ENCODE measurements around the gene FLT3. TPM values are rescaled to one million over a fixed set of nuclear protein-coding genes. Genes with fewer than 3 reads are reported as not detected.
A peak's percentile ranks its signal among the peaks of the same experiment; 100 is the strongest.

FLT3 gene
- total RNA-seq, 2 donors from 2014 or later = 0.81 to 1.1 TPM

GRCh38 chr13:28099396-28100149, 803 bp downstream of the FLT3 start:
- Histone ChIP-seq H3K27me3 (replicated peaks; ENCODE audit: insufficient read depth) (peaks cover 18% of the 10 kb centered on the region), H3K4me3 (peak overlapping the region; percentile 69), H3K9me3 (peaks cover 3% of the 10 kb centered on the region), H3K27ac (no peak overlapping the region), H3K36me3 (no peaks in the 10 kb centered on the region), H3K4me1 (ENCODE audit: control insufficient read depth in 1 of 2, low read depth in 2 of 2) (peaks cover 5 to 17% of the 10 kb centered on the region in 2 donors)
- ATAC-seq (ENCODE audit: insufficient number of reproducible peaks, low FRiP score, low read depth) = no peak
- no peak for DNase-seq (ENCODE audit: low spot score)
- no peak for TF ChIP-seq CTCF (IDR thresholded peaks at IDR 0.05)

- no peak overlapping the region for H3K4me3 ChIP-seq
- DNase-seq (ENCODE audit: low spot score) (no peak), ATAC-seq (ENCODE audit: insufficient number of reproducible peaks, low FRiP score, low read depth) (no peak)
- no peaks in the 10 kb centered on the region for H3K36me3 ChIP-seq
- no peak overlapping the region for H3K27ac ChIP-seq
- H3K9me3 ChIP-seq = peaks cover 3% of the 10 kb centered on the region
- peaks cover 18% of the 10 kb centered on the region for H3K27me3 ChIP-seq (replicated peaks; ENCODE audit: insufficient read depth)
- TF ChIP-seq CTCF (IDR thresholded peaks at IDR 0.05) = no peak
- peaks cover 5 to 17% of the 10 kb centered on the region in 2 donors for H3K4me1 ChIP-seq (ENCODE audit: control insufficient read depth in 1 of 2, low read depth in 2 of 2)
These were observed 2.9 kb downstream of the FLT3 start for GRCh38 chr13:28097503-28097902.

DNA sequence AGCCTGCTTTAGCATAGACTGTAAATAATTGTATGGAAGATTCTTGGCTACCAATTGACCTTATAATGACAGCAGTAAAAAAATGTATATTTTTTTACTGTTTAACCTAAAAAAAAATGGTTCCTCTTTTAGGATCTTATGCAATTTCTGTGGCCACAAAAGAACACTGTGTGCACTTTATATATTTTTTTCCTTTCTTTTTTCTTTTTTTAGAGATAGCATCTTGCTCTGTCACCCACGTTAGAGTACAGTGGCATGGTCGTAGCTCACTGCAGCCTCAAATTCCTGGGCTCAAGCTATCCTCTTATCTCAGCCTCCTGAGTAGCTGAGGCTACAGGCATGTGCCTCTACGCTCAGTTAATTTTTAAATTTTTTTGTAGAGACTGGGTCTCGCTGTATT, 6.1 kb downstream of the FLT3 start:
- no peak for DNase-seq (ENCODE audit: low spot score)
- no peak for TF ChIP-seq CTCF (IDR thresholded peaks at IDR 0.05)
- no peak overlapping the region for H3K4me3 ChIP-seq
- no peak for ATAC-seq (ENCODE audit: insufficient number of reproducible peaks, low FRiP score, low read depth)
- no peak overlapping the region for H3K27ac ChIP-seq
- no peaks in the 10 kb centered on the region for H3K4me1 ChIP-seq (ENCODE audit: control insufficient read depth in 1 of 2, low read depth in 2 of 2)
- H3K36me3 ChIP-seq = no peaks in the 10 kb centered on the region
- H3K9me3 ChIP-seq = peaks cover 3% of the 10 kb centered on the region
- peaks cover 8% of the 10 kb centered on the region for H3K27me3 ChIP-seq (replicated peaks; ENCODE audit: insufficient read depth)

GRCh38 chr13:28093881-28094280, 6.5 kb downstream of the FLT3 start:
- no peak for DNase-seq (ENCODE audit: low spot score)
- no peaks in the 10 kb centered on the region for H3K36me3 ChIP-seq
- no peak for TF ChIP-seq CTCF (IDR thresholded peaks at IDR 0.05)

GRCh38 chr13:28092431-28092830, 7.9 kb downstream of the FLT3 start:
- H3K9me3 ChIP-seq = no peaks in the 10 kb centered on the region
- no peak overlapping the region for H3K4me3 ChIP-seq
- no peaks in the 10 kb centered on the region for H3K4me1 ChIP-seq (ENCODE audit: control insufficient read depth in 1 of 2, low read depth in 2 of 2)
- ATAC-seq (ENCODE audit: insufficient number of reproducible peaks, low FRiP score, low read depth) (no peak), DNase-seq (ENCODE audit: low spot score) (no peak)
- no peak for TF ChIP-seq CTCF (IDR thresholded peaks at IDR 0.05)
- no peak overlapping the region for H3K27ac ChIP-seq
- H3K36me3 ChIP-seq = no peaks in the 10 kb centered on the region
- no peaks in the 10 kb centered on the region for H3K27me3 ChIP-seq (replicated peaks; ENCODE audit: insufficient read depth)

More at GRCh38 chr13:28093881-28094280, 6.5 kb downstream of the FLT3 start:
- Histone ChIP-seq H3K4me1 (ENCODE audit: control insufficient read depth in 1 of 2, low read depth in 2 of 2) (no peaks in the 10 kb centered on the region), H3K27ac (no peak overlapping the region), H3K9me3 (peaks cover 3% of the 10 kb centered on the region), H3K4me3 (no peak overlapping the region), H3K27me3 (replicated peaks; ENCODE audit: insufficient read depth) (peaks cover 6% of the 10 kb centered on the region)
- no peak for ATAC-seq (ENCODE audit: insufficient number of reproducible peaks, low FRiP score, low read depth)
